Right lung (tissue), 5 donors: ENCODE measurements around the gene HAAO. TPM values are rescaled to one million over a fixed set of nuclear protein-coding genes. Genes with fewer than 3 reads are reported as not detected.

Experiments used
- DNase-seq, 2 donors: peaks; one replicate each; pipeline ENCODE4 v3.0.0-alpha.2; 2013
- polyA plus RNA-seq, 5 donors: library from polyadenylated mRNA; unstranded; fragments of 120-200 nt; gene quantifications; one replicate each; pipeline versions ENCODE4 v1.2.1 to v1.2.3, GENCODE V29; 2013; ENCODE audit warnings: inconsistent platforms in 1 of 5, low replicate concordance in 1 of 5; ENCODE audit not compliant: insufficient read length in 5 of 5, insufficient read depth in 1 of 5

Gene HAAO
- polyA plus RNA-seq, 5 donors = 21.8 to 36.0 (median 25.7) TPM

DNA sequence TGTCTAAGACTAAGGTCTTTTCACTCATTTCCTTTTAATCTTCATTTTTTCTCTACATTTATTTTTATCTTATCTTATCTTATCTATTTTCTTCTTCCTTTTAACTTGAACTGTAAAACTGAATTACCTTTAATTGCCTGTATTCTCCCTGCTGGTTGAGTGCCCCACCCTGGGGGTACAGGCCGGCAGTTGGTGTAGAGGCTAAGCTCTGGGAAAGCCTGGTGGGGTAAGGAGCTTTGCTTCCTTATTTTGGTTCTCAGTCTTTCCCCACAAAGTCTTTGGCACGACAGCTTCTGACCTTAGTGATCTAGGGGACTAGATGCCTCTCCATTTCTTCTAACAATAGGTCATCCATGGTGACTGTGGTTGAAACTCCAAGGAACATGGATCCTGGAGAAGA is 26.8 kb upstream of the HAAO start:
- no peak for DNase-seq

DNA sequence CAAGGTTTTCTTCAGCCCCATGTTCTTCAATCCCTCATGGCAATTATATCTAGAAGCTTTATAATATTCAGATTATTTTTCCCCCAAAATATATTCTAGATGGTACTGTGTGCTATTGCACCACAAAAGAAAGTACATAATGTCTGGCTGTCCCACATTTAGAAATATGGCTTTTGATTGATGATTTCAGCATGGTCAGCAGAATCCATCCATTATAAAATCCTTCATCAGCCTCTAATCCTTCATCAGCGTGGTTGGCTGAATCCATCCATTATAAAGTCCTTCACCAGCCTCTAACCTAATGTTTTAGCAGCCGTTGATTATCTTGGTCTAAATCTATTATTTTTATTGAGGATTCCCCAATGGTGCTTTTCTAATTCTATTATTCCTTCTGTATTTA is 23.3 kb upstream of the HAAO start:
- DNase-seq = no peak

DNA sequence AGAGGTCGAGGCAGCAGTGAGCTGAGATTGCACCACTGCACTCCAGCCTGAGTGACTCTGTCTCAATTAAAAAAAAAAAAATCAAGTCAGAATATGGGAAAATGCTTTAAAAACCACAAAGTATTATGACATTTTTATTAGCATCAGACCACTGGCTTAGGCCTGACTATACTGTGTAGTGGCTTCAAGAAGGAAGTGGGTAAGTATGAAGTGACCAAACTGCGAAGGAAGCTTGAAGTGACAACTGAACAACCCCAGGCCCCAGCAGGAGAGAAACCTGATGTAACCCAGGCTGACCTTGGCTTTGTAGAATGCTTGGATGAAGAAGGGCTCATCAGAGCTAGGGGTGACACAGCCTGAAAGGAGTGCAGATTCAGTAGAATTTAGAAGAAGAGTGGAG is 21.4 kb upstream of the HAAO start:
- no peak for DNase-seq

DNA sequence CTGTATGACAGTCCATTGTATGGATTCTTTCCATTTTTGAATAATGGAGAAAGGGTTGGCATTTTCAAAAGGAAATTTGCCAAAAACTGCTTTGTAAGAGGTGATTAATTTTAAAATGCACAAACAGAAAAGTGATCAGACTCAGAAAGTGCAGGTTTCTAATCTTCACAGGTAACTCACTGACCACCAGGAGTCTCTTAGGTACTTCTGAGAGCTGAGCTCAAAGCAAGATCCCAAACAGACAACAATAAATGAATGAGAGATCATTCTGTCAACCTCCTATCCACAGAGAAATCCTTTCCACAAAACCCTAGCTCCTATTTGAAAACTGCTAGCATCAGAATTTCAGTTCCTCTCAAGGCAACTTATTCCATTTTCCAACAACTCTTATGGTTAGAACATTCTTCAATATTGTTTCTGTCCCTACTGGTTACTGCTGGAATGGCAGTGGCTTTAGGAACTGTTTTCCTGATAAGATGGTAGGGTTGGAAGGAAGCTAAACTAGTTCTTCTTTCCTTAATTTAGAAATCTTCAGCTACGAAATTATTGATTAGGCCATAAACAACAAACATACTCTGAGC is 20.6 kb upstream of the HAAO start:
- DNase-seq = no peak

DNA sequence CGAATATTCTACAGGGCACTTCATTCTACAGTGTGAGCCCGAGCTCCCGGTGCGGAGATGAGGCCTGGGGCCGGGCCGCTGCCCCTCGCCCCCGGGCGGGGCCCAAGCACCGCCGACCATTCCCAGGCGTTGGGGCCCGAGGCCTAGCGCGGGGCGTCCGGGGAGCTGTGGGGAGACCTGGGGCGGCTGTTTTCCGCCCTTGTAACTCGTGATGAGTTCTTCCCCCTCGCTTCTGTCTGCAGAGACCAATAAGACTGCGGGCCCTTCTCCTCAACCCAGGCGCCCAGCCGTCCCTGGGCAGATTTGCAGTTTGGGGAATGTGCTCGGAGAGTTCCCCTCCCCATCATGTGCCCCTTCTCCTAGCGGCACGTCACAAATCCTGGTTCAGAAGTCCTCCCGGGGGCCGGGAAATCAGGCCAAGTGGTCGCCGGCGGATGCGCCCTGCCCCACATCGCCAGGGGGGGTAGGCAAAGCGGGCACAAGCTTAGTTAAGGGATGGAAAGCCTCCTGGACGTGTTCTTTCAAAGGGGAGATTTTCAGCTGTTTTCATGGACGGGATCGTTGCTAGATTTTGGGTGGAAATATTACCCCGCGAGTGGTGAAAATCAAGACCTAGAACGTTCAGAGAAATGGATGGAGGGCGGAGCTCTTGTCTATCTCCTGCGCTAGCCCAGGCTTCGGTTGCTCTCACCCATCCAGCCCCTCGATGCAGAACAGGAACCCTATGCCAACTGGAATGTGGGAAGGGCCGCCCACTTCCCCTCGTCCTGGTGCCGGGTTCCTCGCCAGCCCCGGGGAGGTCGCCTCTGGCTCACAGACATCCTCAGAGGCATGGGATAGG is 18.8 kb upstream of the HAAO start:
- peak; percentile 80 to 81 for DNase-seq

DNA sequence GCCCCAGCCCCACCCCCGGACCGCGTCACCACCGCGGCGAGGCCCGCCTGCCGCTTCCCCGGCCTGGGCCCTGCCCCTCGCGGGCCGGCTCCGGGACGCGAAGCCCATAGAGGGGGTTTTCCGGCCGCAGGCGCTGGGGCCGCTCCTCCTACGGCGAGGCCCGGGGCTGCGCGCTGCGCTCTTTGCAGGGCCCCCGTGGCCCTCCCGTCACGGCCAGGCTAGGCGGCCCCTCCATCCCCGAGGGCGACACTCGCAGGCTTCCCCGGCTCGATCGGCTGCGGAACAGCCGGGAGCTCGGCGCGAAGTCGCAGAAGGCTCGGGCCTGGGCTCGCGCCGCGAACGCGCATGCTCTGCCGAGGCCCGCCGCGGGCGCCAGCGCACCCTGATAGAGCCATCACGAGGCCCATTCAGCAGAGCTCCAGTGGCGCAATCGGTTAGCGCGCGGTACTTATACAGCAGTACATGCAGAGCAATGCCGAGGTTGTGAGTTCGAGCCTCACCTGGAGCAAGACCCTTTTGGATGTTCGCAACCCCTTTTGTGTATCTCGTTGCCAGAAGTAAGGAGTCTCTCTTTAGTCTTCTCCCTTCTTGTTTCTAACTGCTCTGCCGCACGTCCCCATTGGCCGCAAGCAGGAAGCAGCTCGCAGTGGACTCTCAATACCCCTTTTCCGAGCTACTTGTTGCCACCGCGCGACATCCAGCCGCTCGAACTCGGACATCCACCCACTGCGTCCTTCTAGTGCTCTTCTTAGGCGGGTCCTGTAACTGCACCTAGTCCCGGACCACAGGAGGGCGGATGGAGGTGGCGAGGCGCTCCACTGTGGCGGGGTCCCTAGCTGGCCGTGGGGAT is 18.0 kb upstream of the HAAO start:
- peak; percentile 99 for DNase-seq

DNA sequence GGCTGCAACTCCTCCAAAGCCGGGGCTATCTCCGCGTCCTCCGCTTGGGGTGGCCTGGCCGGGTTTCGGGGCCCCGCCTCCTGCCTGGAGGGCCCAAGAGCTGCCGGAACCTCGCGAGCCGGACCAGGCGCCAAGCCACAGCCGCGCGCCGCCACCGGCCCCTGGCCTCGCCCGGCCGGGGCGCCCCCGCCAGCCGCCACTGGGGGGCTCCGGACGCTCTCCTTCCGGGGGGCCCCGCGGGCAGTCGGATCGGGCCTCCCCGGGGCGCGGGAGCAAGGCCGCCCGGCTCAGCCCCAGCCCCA is 17.4 kb upstream of the HAAO start:
- peak; percentile 80 to 85 for DNase-seq

DNA sequence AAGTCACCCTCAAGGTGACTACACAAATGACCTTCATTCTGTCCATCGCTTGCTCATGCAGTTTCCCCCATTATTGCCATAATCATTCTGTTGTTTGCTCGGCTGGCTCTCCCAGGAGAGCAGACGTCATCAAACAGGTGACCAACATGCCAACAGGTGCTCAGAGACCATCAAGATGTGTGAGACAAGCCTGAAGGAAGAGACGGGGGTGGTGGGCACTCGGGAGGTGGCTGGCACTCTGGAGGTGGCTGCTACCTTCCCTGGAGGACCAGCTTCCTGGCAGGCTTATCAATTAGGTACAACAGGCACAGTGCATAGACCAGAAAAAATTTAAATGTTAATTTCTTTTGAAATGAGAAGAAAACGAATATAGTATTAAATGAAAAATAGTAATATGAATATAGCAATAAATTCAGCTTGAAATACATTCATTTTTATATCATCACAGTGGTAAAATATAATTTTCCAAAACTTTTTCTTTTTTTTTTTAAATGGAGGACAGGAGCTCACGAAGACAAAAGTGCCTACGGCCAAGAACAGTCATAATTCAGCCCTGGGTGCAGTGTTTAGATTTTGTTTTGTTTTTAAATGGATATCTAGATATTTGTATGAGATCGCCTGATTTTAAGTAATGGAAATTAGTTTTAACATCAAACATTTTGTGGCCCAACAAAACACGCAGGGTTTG is 16.9 kb upstream of the HAAO start:
- DNase-seq = no peak

DNA sequence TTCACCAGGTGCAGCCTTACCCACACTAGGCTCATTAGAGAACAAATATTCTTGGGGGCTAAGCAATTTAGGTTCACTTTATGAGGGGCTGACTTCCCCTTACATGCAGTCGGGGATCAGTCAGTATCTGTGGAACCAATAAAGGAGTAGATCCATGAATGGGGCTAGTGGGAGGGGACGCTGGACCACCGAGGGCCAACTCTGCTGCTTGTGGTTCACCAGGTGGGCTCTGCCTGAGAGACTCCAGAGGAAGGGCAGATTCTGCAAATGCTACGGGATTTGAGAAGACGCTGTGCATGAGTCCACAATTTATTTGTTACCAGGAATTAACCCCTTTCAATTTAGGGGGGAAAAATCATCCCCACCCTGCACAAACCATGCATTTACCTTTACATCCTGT is 15.9 kb upstream of the HAAO start:
- DNase-seq = no peak

DNA sequence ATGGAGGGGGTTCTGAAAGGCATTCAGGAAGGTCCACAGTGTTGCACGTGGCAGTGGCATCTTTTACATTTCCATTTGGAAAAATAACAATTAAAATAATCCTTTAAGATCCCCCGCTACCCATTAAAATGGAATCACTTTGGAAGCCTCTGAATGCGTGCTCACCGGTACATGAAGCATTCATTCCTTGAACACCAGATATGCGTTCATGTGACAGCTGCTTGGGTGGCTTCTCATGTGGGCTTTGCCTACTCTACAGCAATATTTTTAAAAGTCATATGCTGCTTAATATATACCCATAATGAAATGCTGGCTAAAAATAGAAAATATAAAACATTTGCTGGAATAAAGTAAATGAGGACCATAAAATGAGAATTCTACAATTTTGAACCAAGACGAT is 14.4 kb upstream of the HAAO start:
- no peak for DNase-seq

DNA sequence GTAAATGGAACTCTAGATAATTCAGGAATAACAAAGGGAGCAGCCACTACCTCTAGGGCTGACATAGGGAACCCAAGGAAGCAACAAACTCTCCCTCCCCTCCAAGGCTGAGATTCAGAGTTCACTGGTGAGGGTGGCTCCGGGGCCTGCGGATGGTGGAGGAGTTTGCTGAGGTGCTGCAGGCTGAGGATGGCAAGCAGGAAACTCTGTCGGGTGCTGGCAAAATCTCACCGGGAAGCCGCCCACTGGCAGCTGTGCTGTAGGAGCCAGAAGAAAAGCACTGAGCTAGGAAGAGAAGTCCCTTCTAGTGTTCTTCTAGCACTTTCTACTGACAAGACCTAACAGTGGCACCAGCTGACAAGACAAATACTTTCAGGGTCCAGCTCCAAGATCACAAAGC is 12.5 kb upstream of the HAAO start:
- no peak for DNase-seq

DNA sequence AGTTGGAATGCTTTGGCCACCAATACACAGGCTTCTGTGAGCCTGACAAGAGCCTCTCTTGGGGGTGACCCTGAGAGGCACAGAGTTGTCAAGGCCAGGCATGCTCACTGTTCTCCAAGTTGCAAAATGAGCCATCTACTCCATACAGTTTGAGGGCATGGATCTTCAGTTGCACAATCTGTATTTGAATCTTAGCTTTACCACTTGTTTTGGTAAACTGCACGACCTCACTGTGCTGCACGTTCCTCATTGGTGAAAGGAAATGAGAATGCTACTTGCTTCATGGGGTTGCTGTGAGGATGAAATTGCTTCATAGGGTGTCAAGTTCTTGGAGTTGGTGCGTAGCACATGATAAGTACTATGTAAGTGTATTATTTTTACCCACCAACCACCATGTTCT is 12.0 kb upstream of the HAAO start:
- DNase-seq = no peak

DNA sequence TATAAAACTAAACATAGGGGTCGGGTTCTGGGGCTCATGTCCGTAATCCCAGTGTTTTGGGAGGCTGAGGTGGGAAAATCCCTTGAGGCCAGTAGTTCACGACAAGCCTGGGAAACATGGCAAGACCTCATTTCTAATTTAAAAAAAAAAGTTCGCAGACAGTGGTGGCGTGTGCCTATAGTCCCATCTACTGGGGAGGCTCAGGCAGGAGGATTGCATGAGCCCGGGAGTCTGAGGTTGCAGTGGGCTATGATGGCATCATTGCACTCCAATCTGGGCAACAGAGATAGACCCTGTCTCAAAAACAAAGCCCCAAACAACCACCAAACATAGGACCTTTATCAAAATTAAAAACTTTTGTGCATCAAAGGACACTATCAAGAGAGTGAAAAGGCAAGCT is 9.8 kb upstream of the HAAO start:
- DNase-seq = no peak

DNA sequence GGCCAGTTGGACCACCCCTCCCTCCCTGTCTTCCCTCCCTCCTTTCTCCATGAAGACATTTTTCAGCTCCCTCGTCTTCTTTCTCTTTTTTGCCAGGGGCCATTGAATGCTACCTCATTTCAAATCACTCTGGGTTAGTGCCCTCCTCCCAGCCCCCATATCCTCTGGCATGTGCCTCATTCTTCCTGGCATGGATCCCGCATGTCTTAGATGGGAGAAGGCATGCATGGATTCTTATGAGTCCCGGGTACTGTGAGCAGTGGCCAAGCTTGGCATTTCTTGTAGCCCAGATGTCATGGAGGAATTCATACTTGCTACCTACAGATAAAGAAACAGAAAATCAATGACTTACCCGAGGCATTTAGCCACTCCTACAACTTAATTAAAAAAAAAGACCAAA is 9.0 kb upstream of the HAAO start:
- DNase-seq = no peak

DNA sequence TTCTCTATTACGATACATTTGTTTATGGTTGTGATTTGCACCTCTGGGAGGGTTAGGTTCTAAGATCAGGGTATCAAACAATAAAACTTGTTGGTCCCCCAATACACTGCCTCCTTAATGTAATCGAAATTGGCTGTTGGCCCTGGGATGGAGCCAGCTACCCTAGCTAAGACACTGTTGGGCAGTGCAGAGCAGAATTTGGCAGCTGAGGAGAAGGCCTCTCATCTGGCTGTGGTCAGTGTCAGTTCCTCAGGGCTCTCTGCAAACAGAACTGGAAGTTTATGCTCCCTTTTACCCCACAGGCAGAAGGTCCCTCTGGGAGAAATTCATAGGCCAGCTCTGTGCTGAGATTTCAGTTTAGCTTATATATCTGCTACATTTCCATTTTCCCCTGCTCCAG is 8.6 kb upstream of the HAAO start:
- peak in 1 of 2 donors; percentile 45 for DNase-seq

DNA sequence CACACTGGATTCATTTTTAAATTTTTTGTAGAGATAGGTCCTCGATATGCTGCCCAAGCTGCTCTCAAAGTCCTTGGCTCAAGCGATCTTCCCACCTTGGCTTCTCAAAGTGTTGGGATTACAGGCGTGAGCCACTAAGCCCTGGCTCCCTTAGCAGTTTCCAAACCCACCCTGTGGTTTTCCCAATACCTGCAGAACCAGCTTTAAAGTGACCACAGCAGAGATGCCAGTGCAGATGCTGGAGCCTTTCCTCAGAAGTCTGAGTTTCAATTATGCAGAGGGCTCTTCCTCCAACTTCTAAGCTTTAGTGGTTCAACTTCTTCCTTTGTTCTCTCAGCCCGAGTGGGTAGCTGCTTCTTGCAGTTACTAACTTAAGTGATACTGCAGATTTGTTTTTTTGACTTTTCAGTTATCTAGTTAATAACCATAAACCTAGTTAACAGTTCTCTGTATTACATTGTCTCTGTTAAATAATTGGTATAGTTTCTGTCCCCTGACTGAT is 8.1 kb upstream of the HAAO start:
- DNase-seq = no peak

DNA sequence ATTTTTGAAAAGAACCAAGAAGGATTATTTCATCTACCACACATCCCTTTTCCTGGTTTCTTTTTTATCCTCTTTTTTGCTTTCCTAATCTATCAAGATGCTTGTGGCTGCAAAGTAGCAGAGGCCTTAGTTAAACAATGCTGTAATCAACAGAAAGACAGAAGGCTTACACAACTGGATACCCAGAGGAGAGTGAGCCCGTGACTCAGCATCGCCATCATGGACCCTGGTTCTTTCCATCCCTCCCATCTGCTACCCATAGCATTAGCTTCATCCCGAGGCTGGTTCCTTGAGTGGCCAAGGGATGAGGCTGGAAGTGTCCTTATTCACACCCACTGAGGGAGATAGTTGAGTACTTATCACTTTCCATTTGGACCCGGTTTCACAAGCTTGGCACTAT is 7.5 kb upstream of the HAAO start:
- no peak for DNase-seq

DNA sequence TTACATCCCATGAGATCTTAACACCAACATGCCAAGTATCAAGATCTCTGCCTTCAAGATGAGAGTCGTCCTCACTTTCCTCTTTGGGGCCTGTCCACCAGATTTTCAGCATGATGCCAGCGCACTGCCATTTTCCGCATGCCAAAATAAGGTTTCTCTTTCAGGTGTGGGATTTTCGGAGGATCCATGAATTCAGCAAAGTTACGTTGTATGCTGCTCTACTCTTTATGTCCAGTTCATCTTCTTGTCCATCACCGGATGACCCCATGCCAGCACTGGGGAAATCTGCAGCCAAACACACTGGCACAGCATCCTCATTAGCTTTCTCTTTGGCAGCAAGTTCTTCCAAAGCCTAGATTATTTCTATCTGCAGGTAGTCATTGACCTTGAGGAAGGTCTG is 4.9 kb upstream of the HAAO start:
- no peak for DNase-seq

DNA sequence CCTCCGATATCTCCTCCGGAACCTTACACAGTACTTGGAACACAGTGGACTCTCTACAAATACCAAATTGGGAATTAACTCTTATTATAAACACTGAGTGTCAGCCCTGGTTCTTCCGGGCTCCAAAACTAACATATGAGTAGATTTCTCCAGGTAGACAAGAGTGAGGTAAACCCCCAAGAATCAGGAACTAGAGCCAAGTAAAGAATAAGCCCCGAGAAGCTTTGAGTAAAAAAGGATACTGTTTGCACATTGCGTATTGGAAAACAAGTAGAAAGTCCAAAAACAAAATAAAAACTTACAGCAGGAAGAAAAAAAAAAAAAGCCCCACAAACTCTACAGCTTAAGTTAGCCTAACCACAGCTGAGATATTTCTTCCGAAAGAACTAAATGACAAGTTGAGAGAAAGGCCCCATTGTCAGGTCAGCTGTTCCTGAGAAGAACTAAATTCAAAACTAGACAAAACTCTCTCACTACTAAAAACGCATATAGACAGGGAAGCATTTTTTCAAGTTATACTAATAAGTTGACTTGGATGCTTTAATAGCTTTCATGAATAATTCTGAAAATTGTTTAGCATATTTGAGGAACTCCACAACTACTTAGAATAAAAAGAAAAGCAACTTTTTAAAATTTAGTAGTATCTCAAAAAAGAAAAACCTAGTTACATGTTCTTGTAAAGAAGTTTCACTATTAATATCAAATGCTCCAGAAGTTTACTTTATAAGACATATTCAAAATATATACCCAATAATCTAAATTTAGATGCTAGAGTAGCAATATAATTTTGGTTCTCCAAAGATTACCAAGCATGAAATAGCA is 4.3 kb upstream of the HAAO start:
- DNase-seq = no peak

DNA sequence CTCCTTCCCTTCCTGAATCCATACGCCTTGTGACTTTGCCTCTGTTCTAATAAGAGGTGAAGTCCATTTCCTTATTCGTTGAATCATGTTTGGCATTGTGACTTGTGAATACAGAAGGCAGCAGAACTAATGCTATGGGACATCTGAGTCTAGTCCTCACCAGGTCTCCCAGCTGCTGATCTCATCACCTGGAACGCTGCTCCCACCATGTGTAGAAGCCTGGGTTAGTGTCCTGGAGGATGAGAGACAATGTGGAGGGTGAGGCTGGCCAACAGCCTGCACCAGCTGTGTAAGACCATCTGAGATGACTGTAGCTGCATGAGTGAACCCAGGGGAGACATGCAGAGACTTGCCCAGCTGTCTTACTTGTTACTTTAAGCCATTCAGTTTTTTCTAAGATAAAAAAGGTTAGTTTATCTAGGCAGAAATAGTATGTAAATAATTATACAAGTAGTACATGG is 3.5 kb upstream of the HAAO start:
- DNase-seq = no peak

DNA sequence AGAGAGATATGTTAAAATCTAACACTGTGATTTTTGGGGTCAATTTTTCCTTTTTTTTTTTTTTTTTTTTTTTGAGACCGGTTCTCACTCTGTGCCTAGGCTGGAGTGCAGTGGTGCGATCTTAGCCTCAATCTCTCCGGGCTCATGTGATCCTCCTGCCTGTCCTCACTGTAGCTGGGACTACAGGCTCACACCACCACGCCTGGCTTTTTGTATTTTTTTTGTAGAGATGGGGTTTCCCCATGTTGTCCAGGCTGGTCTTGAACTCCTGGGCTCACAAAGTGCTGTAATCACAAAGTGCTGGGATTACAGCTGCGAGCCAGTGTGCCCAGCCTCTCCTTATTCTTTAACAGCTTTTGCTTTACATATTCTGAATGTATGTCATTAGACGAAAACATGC is 2.9 kb upstream of the HAAO start:
- DNase-seq = no peak
